ENCODE results near the gene NBR1. TPM values are rescaled to one million over a fixed set of nuclear protein-coding genes. Genes with fewer than 3 reads are reported as not detected.

NBR1 gene
- total and polyA plus RNA-seq, 2 experiments from 2014 or later, result 12.6 to 36.8 TPM

GRCh38 chr17:43211480-43212402 is 40.7 kb downstream of the NBR1 start, which contains the start of gene TMEM106A:
TSS of gene TMEM106A (plus strand) at chr17:43211875. CDS start at chr17:43213042, 1,167 bp downstream.
- ATAC-seq, result peak; percentile 87
- Histone ChIP-seq H3K27ac (ENCODE audit: low read depth) (peak within 1 kb of the TSS; percentile 67), H4K20me1 (replicated peaks; ENCODE audit: insufficient read depth) (no peaks in the 10 kb centered on the region), H2AFZ (peak within 1 kb of the TSS; percentile 74), H3K27me3 (ENCODE audit: insufficient read depth) (no peaks in the 10 kb centered on the region), H3K4me2 (peak within 1 kb of the TSS; percentile 78), H3K36me3 (ENCODE audit: insufficient read depth) (0 out of 2 replicates have a peak, but pooled peaks cover 6% of the 10 kb centered on the region), H3K9me2 (ENCODE audit: insufficient read depth) (no peaks in the 10 kb centered on the region), H3K4me1 (ENCODE audit: insufficient read depth) (peaks cover 16% of the 10 kb centered on the region), H3F3A (replicated peaks; ENCODE audit: low read depth) (0 out of 2 replicates have a peak, but pooled peaks cover 4% of the 10 kb centered on the region), H3K79me2 (replicated peaks; ENCODE audit: insufficient read depth) (no peaks in the 10 kb centered on the region), H3K4me3 (peak within 1 kb of the TSS; percentile 59)
- TF ChIP-seq, protein P1, sequence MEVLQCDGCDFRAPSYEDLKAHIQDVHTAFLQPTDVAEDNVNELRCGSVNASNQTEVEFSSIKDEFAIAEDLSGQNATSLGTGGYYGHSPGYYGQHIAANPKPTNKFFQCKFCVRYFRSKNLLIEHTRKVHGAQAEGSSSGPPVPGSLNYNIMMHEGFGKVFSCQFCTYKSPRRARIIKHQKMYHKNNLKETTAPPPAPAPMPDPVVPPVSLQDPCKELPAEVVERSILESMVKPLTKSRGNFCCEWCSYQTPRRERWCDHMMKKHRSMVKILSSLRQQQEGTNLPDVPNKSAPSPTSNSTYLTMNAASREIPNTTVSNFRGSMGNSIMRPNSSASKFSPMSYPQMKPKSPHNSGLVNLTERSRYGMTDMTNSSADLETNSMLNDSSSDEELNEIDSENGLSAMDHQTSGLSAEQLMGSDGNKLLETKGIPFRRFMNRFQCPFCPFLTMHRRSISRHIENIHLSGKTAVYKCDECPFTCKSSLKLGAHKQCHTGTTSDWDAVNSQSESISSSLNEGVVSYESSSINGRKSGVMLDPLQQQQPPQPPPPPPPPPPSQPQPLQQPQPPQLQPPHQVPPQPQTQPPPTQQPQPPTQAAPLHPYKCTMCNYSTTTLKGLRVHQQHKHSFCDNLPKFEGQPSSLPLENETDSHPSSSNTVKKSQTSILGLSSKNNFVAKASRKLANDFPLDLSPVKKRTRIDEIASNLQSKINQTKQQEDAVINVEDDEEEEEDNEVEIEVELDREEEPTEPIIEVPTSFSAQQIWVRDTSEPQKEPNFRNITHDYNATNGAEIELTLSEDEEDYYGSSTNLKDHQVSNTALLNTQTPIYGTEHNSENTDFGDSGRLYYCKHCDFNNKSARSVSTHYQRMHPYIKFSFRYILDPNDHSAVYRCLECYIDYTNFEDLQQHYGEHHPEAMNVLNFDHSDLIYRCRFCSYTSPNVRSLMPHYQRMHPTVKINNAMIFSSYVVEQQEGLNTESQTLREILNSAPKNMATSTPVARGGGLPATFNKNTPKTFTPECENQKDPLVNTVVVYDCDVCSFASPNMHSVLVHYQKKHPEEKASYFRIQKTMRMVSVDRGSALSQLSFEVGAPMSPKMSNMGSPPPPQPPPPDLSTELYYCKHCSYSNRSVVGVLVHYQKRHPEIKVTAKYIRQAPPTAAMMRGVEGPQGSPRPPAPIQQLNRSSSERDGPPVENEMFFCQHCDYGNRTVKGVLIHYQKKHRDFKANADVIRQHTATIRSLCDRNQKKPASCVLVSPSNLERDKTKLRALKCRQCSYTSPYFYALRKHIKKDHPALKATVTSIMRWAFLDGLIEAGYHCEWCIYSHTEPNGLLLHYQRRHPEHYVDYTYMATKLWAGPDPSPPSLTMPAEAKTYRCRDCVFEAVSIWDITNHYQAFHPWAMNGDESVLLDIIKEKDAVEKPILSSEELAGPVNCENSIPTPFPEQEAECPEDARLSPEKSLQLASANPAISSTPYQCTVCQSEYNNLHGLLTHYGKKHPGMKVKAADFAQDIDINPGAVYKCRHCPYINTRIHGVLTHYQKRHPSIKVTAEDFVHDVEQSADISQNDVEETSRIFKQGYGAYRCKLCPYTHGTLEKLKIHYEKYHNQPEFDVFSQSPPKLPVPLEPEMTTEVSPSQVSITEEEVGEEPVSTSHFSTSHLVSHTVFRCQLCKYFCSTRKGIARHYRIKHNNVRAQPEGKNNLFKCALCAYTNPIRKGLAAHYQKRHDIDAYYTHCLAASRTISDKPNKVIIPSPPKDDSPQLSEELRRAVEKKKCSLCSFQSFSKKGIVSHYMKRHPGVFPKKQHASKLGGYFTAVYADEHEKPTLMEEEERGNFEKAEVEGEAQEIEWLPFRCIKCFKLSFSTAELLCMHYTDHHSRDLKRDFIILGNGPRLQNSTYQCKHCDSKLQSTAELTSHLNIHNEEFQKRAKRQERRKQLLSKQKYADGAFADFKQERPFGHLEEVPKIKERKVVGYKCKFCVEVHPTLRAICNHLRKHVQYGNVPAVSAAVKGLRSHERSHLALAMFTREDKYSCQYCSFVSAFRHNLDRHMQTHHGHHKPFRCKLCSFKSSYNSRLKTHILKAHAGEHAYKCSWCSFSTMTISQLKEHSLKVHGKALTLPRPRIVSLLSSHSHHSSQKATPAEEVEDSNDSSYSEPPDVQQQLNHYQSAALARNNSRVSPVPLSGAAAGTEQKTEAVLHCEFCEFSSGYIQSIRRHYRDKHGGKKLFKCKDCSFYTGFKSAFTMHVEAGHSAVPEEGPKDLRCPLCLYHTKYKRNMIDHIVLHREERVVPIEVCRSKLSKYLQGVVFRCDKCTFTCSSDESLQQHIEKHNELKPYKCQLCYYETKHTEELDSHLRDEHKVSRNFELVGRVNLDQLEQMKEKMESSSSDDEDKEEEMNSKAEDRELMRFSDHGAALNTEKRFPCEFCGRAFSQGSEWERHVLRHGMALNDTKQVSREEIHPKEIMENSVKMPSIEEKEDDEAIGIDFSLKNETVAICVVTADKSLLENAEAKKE (CRISPR knock-in tag; IDR thresholded peaks at IDR 0.05), result no peak
- TF ChIP-seq CREB1 (CRISPR knock-in tag; IDR thresholded peaks at IDR 0.05; ENCODE audit: low read depth) (no peak), ZNF114 (CRISPR knock-in tag; IDR thresholded peaks at IDR 0.05) (no peak), ZNF331 (CRISPR knock-in tag; IDR thresholded peaks at IDR 0.05; ENCODE audit: low read depth) (no peak), EZH2 (IDR thresholded peaks at IDR 0.05; ENCODE audit: low read depth, unreplicated experiment) (no peak), POLR2AphosphoS5 (IDR thresholded peaks at IDR 0.05; ENCODE audit: low read depth) (peak; percentile 65)
- TF ChIP-seq, protein P2, sequence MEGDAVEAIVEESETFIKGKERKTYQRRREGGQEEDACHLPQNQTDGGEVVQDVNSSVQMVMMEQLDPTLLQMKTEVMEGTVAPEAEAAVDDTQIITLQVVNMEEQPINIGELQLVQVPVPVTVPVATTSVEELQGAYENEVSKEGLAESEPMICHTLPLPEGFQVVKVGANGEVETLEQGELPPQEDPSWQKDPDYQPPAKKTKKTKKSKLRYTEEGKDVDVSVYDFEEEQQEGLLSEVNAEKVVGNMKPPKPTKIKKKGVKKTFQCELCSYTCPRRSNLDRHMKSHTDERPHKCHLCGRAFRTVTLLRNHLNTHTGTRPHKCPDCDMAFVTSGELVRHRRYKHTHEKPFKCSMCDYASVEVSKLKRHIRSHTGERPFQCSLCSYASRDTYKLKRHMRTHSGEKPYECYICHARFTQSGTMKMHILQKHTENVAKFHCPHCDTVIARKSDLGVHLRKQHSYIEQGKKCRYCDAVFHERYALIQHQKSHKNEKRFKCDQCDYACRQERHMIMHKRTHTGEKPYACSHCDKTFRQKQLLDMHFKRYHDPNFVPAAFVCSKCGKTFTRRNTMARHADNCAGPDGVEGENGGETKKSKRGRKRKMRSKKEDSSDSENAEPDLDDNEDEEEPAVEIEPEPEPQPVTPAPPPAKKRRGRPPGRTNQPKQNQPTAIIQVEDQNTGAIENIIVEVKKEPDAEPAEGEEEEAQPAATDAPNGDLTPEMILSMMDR (conservative IDR thresholded peaks at IDR 0.05; ENCODE audit: low read depth in 2 of 2), result peak; percentile 36 to 42
- Mint-ChIP-seq H3K9me3 (no peaks in the 10 kb centered on the region; the same call in 2 of the 3 replicates), H3K27ac (peak within 1 kb of the TSS; percentile 90), H3K36me3 (ENCODE audit: low read depth) (peaks cover 7% of the 10 kb centered on the region), H3K4me3 (peak within 1 kb of the TSS; percentile 92), H3K27me3 (ENCODE audit: insufficient read depth, low read depth, poor library complexity) (peaks cover 5% of the 10 kb centered on the region), H3K4me1 (peaks cover 14% of the 10 kb centered on the region)
- peak; percentile 89 for DNase-seq (ENCODE audit: low spot score)

Measured in GM23338 (cell line).